Measurements from ENCODE around the gene CDH4.

The CDH4 gene

GRCh38 chr20:61958773-61959700 lies 707.0 kb downstream of the CDH4 start:
- TF ChIP-seq POLR2A (IDR thresholded peaks at IDR 0.05; ENCODE audit: low read length) = no peak
- peak; percentile 37 to 54 for DNase-seq

DNA sequence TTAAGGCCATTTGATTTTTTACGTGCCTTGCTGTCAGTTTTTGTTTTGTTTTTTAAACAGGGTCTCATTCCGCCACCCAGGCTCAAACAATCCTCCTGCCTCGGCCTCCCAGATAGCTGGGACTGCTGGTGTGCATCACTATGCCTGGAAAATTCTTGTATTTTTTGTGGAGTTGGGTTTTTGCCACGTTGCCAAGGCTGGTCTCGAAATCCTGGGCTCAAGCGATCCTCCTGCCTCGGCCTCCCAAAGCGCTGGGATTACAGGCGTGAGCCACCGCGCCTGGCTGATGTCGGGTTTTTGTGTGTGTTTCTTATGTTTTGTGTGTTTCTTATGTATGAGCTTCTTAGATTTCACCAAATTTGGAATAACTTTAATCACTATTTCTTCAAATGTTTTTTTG lies 708.8 kb downstream of the CDH4 start:
- no peak for TF ChIP-seq GATA1 (IDR thresholded peaks at IDR 0.05; ENCODE audit: low read depth, low read length)
- TF ChIP-seq POLR2A (IDR thresholded peaks at IDR 0.05; ENCODE audit: low read length) = no peak
- DNase-seq = no peak

DNA sequence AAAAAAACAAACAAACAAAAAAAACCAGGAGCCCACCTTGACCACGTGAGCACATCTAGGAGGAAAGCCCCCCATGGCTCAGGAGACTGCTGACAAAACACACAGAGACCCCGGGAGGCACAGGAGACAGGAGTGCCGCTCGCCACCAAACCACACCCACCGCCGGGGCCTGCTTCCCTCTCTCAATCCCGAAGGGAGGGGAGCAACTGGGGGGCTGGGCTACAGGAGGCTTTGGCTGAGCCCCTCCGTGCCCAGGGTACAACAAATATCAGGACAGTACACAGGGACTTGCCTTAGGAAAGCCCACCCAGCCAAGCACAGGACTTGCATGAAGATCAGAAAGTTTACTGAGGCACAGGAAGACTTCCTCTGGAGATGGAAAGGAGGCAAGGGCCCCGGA lies 711.1 kb downstream of the CDH4 start:
- TF ChIP-seq POLR2A (IDR thresholded peaks at IDR 0.05; ENCODE audit: low read length) (no peak), GATA1 (IDR thresholded peaks at IDR 0.05; ENCODE audit: low read depth, low read length) (no peak)
- no peak for DNase-seq

DNA sequence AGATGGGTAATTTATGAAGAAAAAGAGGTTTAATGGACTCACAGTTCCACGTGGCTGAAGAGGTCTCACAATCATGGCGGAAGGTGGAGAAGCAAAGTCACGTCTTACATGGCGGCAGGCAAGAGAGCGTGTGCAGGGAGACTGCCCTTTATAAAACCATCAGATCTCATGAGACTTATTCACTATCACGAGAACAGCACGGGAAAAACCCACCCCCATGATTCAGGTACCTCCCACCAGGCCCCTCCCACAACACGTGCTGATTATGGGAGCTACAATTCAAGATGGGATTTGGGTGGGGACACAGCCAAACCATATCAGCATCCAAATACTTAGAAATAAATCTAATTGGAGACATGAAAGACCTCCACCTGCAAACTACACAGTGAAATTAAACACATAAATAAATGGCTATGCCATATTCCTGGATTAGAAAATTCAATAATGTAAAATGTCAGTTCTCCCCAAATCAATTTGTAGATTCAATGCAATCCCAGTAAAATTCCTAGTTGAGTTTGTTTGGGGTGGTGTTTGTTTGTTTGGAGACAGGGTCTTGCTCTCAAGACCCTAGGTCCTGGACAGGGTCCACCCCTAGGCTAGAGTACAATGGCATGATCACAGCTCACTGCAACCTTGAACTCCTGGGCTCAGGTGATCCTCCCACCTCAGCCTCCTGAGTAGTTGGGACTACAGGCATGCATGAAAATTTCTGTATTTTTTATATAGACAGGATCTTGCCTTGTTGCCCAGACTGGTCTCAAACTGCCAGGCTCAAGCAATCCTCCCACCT lies 712.0 kb downstream of the CDH4 start:
- TF ChIP-seq GATA1 (IDR thresholded peaks at IDR 0.05; ENCODE audit: low read depth, low read length) (no peak), POLR2A (IDR thresholded peaks at IDR 0.05; ENCODE audit: low read length) (no peak)
- no peak for DNase-seq

DNA sequence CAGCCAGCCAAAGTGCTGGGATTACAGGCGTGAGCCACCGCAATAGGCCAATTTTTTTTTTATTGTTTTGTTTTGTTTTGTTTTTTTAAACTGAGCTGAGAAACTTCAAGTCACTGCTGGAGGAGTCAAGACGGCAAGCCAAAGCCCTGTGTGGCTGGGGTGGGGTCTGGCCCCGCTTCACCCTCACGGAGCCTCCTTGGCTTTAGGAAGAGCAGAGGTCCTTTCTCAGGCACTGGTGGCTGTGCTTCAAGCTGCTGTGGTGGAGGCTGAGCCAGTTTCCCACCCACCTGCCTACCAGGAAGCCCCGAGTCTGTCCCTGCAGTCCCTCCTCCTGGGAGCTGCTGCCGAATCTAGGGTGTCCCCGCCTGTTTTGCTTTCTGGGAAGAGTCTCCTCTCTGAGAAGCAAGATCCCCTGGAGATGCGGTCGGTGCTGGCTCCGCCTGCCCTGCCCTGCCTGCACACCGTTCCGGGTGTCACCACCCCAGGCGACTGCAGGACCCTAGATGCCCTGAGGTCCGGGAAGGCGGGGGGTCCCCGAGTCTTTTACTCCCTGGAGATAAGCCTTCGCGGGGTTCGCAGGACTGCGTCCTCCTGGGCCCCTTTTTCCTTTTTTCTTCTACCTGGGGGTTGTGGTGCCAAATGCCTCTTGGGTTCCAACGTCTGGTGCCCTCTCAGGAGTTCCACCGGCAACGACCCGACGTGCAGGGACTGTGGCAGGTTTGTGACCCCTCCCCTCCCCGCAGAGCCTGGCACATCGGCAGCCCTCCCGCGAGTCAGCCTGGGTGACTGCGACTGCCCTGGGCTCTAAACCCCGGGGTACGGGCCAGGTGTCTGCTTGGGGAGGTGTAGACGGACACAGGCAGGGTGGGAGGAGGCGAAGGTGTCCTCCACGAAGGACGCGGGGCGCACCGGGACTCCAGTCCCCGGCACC lies 712.9 kb downstream of the CDH4 start:
- DNase-seq = no peak
- TF ChIP-seq POLR2A (IDR thresholded peaks at IDR 0.05; ENCODE audit: low read length) (no peak), GATA1 (IDR thresholded peaks at IDR 0.05; ENCODE audit: low read depth, low read length) (no peak)

- no peak for TF ChIP-seq GATA1 (IDR thresholded peaks at IDR 0.05; ENCODE audit: low read depth, low read length)
- TF ChIP-seq POLR2A (IDR thresholded peaks at IDR 0.05; ENCODE audit: low read length) = no peak
- no peak for DNase-seq
Observed at GRCh38 chr20:61965606-61966491, 713.8 kb downstream of the CDH4 start.

DNA sequence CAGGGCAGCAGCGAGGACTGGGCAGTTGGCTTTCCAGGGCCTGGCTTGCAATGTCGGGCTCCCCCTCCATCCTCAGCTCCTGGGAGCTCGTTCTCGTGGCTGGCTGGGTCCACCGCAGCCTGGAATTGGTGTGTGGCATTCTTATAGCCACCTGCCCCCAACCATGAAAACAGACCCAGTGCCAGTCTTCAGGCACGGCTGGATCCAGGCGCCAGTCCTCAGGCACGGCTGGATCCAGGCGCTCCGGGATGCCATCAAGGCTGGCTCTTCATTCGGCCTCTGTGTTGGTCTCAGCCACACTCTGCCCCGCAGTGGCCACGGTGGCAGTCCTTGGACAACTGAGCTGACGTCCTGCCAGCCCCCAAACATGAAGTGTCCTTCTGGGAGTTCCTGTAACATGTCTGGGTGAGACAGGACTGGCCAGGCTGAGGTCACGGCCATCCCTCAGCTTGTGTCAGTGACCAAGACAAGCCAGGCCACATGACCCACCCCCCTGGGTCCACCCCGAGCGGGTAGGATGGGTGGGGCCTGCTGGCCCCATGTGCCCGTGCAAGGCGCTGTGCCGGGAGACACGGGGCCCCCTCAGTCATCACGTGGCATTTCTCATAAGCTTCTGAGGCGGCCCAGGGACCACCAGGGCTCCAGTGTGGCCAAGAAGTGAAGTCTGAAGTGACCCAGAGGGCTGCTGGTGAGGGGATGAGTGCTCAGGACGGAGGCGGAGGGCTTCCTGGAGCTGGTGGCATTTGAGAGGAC lies 714.6 kb downstream of the CDH4 start:
- no peak for DNase-seq
- TF ChIP-seq POLR2A (IDR thresholded peaks at IDR 0.05; ENCODE audit: low read length) = no peak
- no peak for TF ChIP-seq GATA1 (IDR thresholded peaks at IDR 0.05; ENCODE audit: low read depth, low read length)

DNA sequence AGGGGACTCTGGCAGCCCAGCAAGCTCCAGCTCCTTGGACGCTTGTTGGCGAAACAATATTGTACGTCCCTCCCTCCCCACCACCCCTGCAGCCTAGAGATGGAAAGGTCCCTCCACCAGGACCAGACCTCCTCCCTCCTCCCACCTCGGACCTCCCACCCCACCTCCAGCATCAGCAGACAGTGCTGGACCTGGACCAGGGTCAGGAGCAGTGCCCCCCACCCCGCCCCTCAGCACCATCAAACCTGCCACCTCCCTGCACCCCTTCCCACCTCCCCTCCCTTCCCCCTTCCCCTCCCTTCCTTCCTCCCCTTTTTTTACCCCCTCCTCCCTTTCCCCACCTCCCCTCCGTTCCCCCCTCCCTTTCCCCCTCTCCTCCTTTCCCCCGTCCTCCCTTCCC lies 715.2 kb downstream of the CDH4 start:
- TF ChIP-seq POLR2A (IDR thresholded peaks at IDR 0.05; ENCODE audit: low read length) = no peak
- DNase-seq = no peak

- TF ChIP-seq GATA1 (IDR thresholded peaks at IDR 0.05; ENCODE audit: low read depth, low read length) = no peak
- TF ChIP-seq POLR2A (IDR thresholded peaks at IDR 0.05; ENCODE audit: low read length) = no peak
- DNase-seq = no peak
Observed at GRCh38 chr20:61968036-61968810, 716.2 kb downstream of the CDH4 start.

- TF ChIP-seq POLR2A (IDR thresholded peaks at IDR 0.05; ENCODE audit: low read length) (no peak), GATA1 (IDR thresholded peaks at IDR 0.05; ENCODE audit: low read depth, low read length) (no peak)
- no peak for DNase-seq
Observed at GRCh38 chr20:61968932-61969331, 716.9 kb downstream of the CDH4 start.

DNA sequence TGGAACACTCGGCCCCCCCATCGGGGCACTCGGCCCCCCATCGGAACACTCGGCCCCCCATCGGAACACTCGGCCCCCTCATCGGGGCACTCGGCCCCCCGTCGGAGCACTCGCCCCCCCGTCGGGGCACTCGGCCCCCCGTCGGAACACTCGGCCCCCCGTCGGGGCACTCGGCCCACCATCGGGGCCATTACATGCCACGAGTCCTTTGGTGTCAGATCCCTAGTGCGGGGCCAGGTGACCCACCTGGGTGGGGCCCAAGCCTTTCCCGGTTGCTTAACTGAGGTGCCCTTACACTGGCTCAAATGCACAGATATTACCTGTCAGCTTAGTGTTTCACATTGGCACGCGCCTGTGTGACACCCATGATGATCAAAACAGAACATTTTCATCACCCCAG lies 717.7 kb downstream of the CDH4 start:
- no peak for TF ChIP-seq GATA1 (IDR thresholded peaks at IDR 0.05; ENCODE audit: low read depth, low read length)
- no peak for TF ChIP-seq POLR2A (IDR thresholded peaks at IDR 0.05; ENCODE audit: low read length)
- no peak for DNase-seq
